K562 (cell line): ENCODE results near the gene RHOU. TPM values are rescaled to one million over a fixed set of nuclear protein-coding genes. Genes with fewer than 3 reads are reported as not detected.

Source experiments
- ARID1B ChIP-seq: fragments of 450-650 bp; IDR thresholded peaks from 2 replicates; pipeline ENCODE4 v1.6.1; 2016; ENCODE audit warnings: antibody characterized with exemption, mild to moderate bottlenecking, inconsistent platforms
- C11orf30 ChIP-seq: fragments of 450-650 bp; IDR thresholded peaks from 2 replicates; pipeline ENCODE4 v1.6.1; 2016; ENCODE audit warnings: low read depth, mild to moderate bottlenecking
- DEAF1 ChIP-seq: fragments of 450-650 bp; formaldehyde crosslinking; IDR thresholded peaks from 2 replicates; pipeline ENCODE4 v1.4.0; 2020; ENCODE audit warnings: mild to moderate bottlenecking, moderate library complexity
- FOXA3 ChIP-seq, 2 experiments: fragments of 450-650 bp in 1 of 2; sonication (generic) in 1 of 2; formaldehyde crosslinking; IDR thresholded peaks in 1 of 2; conservative IDR thresholded peaks in 1 of 2; 2 replicates each; pipeline versions ENCODE4 v1.4.0 to v1.8.0; 2020 to 2022; ENCODE audit warnings: mild to moderate bottlenecking in 2 of 2, missing genetic modification reagents in 1 of 2
- MAFF ChIP-seq: IDR thresholded peaks from 2 replicates; pipeline ENCODE4 v1.6.1; 2012; ENCODE audit warnings: low read length, improper control_type of control experiment
- MAFG ChIP-seq: fragments of 450-650 bp; conservative IDR thresholded peaks from 2 replicates; pipeline ENCODE4 v1.6.1; 2016; ENCODE audit warnings: missing genetic modification characterization, missing compliant biosample characterization
- NEUROD1 ChIP-seq: fragments of 150-350 bp; IDR thresholded peaks from 2 replicates; pipeline ENCODE4 v1.6.1; 2014; ENCODE audit warnings: borderline replicate concordance, low read length, low read depth; ENCODE audit not compliant: partially characterized antibody
- NR4A1 ChIP-seq, 2 experiments: fragments of 250-450 bp in 1 of 2; fragments of 450-650 bp in 1 of 2; sonication (Bioruptor Pico) in 1 of 2; IDR thresholded peaks; 2 replicates each; pipeline versions ENCODE4 v1.4.0 to v1.6.1; 2016 to 2020; ENCODE audit warnings: mild to moderate bottlenecking in 2 of 2, missing compliant biosample characterization in 1 of 2, missing genetic modification characterization in 1 of 2, moderate library complexity in 1 of 2
- RAD21 ChIP-seq, 2 experiments: fragments of 250-450 bp in 1 of 2; fragments of 450-650 bp in 1 of 2; sonication (Bioruptor Pico) in 1 of 2; formaldehyde crosslinking in 1 of 2; IDR thresholded peaks in 1 of 2; conservative IDR thresholded peaks in 1 of 2; 2 replicates each; pipeline versions ENCODE4 v1.4.0 to v1.8.0; 2020 to 2022; ENCODE audit warnings: mild to moderate bottlenecking in 2 of 2, moderate library complexity in 1 of 2
- REST ChIP-seq, 2 experiments: fragments of 450-650 bp; formaldehyde crosslinking in 1 of 2; IDR thresholded peaks; 2 replicates each; pipeline versions ENCODE4 v1.4.0 to v1.6.1; 2014 to 2020; ENCODE audit warnings: mild to moderate bottlenecking in 2 of 2, borderline replicate concordance in 1 of 2, low read depth in 1 of 2
- SREBF2 ChIP-seq: sonication (generic); formaldehyde crosslinking; IDR thresholded peaks from 2 replicates; pipeline ENCODE4 v1.4.0; 2020; ENCODE audit warnings: mild to moderate bottlenecking, missing genetic modification reagents
- TFAM ChIP-seq: fragments of 250-450 bp; sonication (Bioruptor Pico); conservative IDR thresholded peaks from 2 replicates; pipeline ENCODE4 v1.5.0; 2021; ENCODE audit warnings: mild to moderate bottlenecking, moderate library complexity
- ZNF551 ChIP-seq: fragments of 250-450 bp; sonication (Bioruptor Pico); IDR thresholded peaks from 2 replicates; pipeline ENCODE4 v1.5.0; 2021; ENCODE audit warnings: mild to moderate bottlenecking, moderate library complexity
- ZNF717 ChIP-seq: fragments of 250-450 bp; sonication (Bioruptor Pico); IDR thresholded peaks from 2 replicates; pipeline ENCODE4 v1.5.0; 2021
- polyA plus RNA-seq, 8 experiments: library from polyadenylated mRNA; depleted of rRNA in 4 of 8; stranded (reverse) in 5 of 8; unstranded in 3 of 8; fragments of >200 nt; fragmentation: Nextera tagmentation in 2 of 8; fragmentation: Illumina TruSeq in 1 of 8; extraction: Ambion mirVana in 2 of 8; extraction: Trizol in 1 of 8; gene quantifications; 2 replicates each; pipeline versions ENCODE4 v1.2.1 to v1.2.3, GENCODE V29; 2011 to 2014; ENCODE audit warnings: inconsistent platforms in 1 of 8, missing spikeins in 1 of 8
- total RNA-seq, 7 experiments: library from RNA; depleted of rRNA in 6 of 7; stranded (reverse); fragments of >200 nt in 6 of 7; fragmentation: Illumina TruSeq in 2 of 7; extraction: Trizol in 2 of 7; gene quantifications; 2 replicates each; pipeline versions ENCODE4 v1.2.1 to v1.2.3, GENCODE V29; 2011 to 2021; ENCODE audit warnings: low replicate concordance in 1 of 7

The RHOU gene
- total and polyA plus RNA-seq, 9 of the 15 experiments (the other 6 are each of a cell fraction or from before 2014, with no cell fraction given), result 0.07 TPM; not detected in 8

DNA sequence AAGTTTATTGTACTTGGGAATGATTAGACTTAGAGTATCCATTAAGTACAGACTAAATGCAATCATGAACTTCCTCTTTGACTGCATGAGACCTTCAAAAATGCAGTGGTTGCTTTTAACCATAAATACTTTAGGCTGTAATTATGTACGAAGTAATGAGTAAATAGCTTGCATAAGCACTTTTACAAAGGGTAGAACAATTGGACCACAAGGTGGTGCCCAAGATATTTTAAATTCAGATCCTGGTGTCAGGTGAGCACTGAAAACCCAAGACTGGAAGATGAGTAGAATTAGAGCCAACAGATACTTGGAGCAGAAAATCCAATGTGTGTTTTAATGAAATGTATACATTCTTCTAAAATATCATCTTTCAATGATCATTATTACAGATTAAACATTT lies 43.4 kb upstream of the RHOU start (continued):
- TF ChIP-seq DEAF1 (CRISPR knock-in tag) (peak; percentile 61), FOXA3 (CRISPR knock-in tag; conservative IDR thresholded peaks at IDR 0.05 in 1 of 2, IDR thresholded peaks at IDR 0.05 in 1 of 2) (no peak), ARID1B (no peak), RAD21 (CRISPR knock-in tag; conservative IDR thresholded peaks at IDR 0.05 in 1 of 2, IDR thresholded peaks at IDR 0.05 in 1 of 2) (peak; percentile 61 to 76), ZNF717 (CRISPR knock-in tag) (no peak), NEUROD1 (no peak), TFAM (CRISPR knock-in tag) (no peak), MAFF (peak; percentile 95), C11orf30 (peak; percentile 92), REST (IDR thresholded peaks at IDR 0.05; ENCODE audit: borderline replicate concordance) (peak; percentile 54; the same call in 1 of the 2 replicates), REST (CRISPR knock-in tag; IDR thresholded peaks at IDR 0.05; ENCODE audit: low read depth) (no peak), ZNF551 (CRISPR knock-in tag) (no peak), SREBF2 (CRISPR knock-in tag) (no peak), MAFG (peak; percentile 93), NR4A1 (CRISPR knock-in tag; IDR thresholded peaks at IDR 0.05) (no peak), NR4A1 (tag; IDR thresholded peaks at IDR 0.05) (no peak)
